Stimulated activated CD4-positive, alpha-beta T cell treated with anti-CD3 and anti-CD28 coated beads, TNF-alpha, amount 100 ng/mL, for 24 hours (primary cell): ENCODE data around the gene WDR7.

Experiments
- DNase-seq, 3 experiments: peaks; one replicate each; pipeline ENCODE4 v3.0.0-alpha.2; 2020; ENCODE audit warnings: low read depth in 3 of 3

WDR7 gene

GRCh38 chr18:56936457-56936856 is 285.3 kb downstream of the WDR7 start:
- no peak for DNase-seq

- no peak for DNase-seq
Measured at GRCh38 chr18:56937874-56938430, 286.8 kb downstream of the WDR7 start.

GRCh38 chr18:56945171-56946083 is 294.3 kb downstream of the WDR7 start:
- no peak for DNase-seq

- DNase-seq: no peak
Measured at GRCh38 chr18:56947236-56947635, 296.1 kb downstream of the WDR7 start.

- no peak for DNase-seq
Measured at GRCh38 chr18:56952026-56952425, 300.9 kb downstream of the WDR7 start.

- DNase-seq: no peak
Measured at GRCh38 chr18:56953428-56954198, 302.5 kb downstream of the WDR7 start.

- DNase-seq: no peak
Measured at GRCh38 chr18:56955490-56955889, 304.3 kb downstream of the WDR7 start.

GRCh38 chr18:56959120-56959519 is 308.0 kb downstream of the WDR7 start:
- DNase-seq: no peak

GRCh38 chr18:56962322-56962721 is 311.2 kb downstream of the WDR7 start:
- no peak for DNase-seq

GRCh38 chr18:56967035-56967434 is 315.9 kb downstream of the WDR7 start:
- DNase-seq: no peak

GRCh38 chr18:56973487-56973886 is 322.3 kb downstream of the WDR7 start:
- DNase-seq: no peak

- DNase-seq: no peak
Measured at GRCh38 chr18:56974141-56974540, 323.0 kb downstream of the WDR7 start.

GRCh38 chr18:56975276-56975675 is 324.1 kb downstream of the WDR7 start:
- DNase-seq: no peak

- no peak for DNase-seq
Measured at GRCh38 chr18:56977309-56977708, 326.1 kb downstream of the WDR7 start.

- no peak for DNase-seq
Measured at GRCh38 chr18:56977771-56978170, 326.6 kb downstream of the WDR7 start.

- no peak for DNase-seq
Measured at GRCh38 chr18:56980151-56980550, 329.0 kb downstream of the WDR7 start.

GRCh38 chr18:56982766-56983165 is 331.6 kb downstream of the WDR7 start:
- DNase-seq: no peak

GRCh38 chr18:56983275-56983992 is 332.3 kb downstream of the WDR7 start:
- no peak for DNase-seq

GRCh38 chr18:56984731-56985130 is 333.6 kb downstream of the WDR7 start:
- no peak for DNase-seq

GRCh38 chr18:56986829-56987228 is 335.7 kb downstream of the WDR7 start:
- DNase-seq: no peak

GRCh38 chr18:56987236-56987635 is 336.1 kb downstream of the WDR7 start:
- DNase-seq: no peak

GRCh38 chr18:56988022-56988421 is 336.9 kb downstream of the WDR7 start:
- no peak for DNase-seq
